ENCODE results near the gene PRRX1. TPM values are rescaled to one million over a fixed set of nuclear protein-coding genes. Genes with fewer than 3 reads are reported as not detected.
A peak's percentile ranks its signal among the peaks of the same experiment; 100 is the strongest.

Gene PRRX1
- total RNA-seq, 2 donors from 2014 or later, result not detected

- Mint-ChIP-seq H3K9me3 (no peaks in the 10 kb centered on the region), H3K4me3 (no peak overlapping the region), H3K36me3 (ENCODE audit: insufficient read depth in 2 of 2) (no peaks in the 10 kb centered on the region), H3K27ac (peak overlapping the region; percentile 49), H3K27me3 (ENCODE audit: low read depth) (peaks cover 16% of the 10 kb centered on the region), H3K4me1 (ENCODE audit: low read depth) (no peaks in the 10 kb centered on the region)
- DNase-seq (no peak), ATAC-seq (replicated peaks in 1 of 2) (no peak)
Measured at GRCh38 chr1:170700842-170701615, 37.1 kb downstream of the PRRX1 start.

GRCh38 chr1:170701962-170702361 is 38.0 kb downstream of the PRRX1 start:
- no peaks in the 10 kb centered on the region for H3K9me3 Mint-ChIP-seq
- no peak for DNase-seq
- H3K4me1 Mint-ChIP-seq (ENCODE audit: low read depth), result no peaks in the 10 kb centered on the region
- ATAC-seq (replicated peaks in 1 of 2), result no peak
- no peaks in the 10 kb centered on the region for H3K36me3 Mint-ChIP-seq (ENCODE audit: insufficient read depth in 2 of 2)
- peaks cover 14% of the 10 kb centered on the region for H3K27me3 Mint-ChIP-seq (ENCODE audit: low read depth)
- no peak overlapping the region for H3K4me3 Mint-ChIP-seq
- H3K27ac Mint-ChIP-seq, result no peak overlapping the region

- no peak overlapping the region for H3K4me3 Mint-ChIP-seq
- H3K36me3 Mint-ChIP-seq (ENCODE audit: insufficient read depth in 2 of 2), result no peaks in the 10 kb centered on the region
- no peaks in the 10 kb centered on the region for H3K9me3 Mint-ChIP-seq
- peaks cover 14% of the 10 kb centered on the region for H3K27me3 Mint-ChIP-seq (ENCODE audit: low read depth)
- H3K4me1 Mint-ChIP-seq (ENCODE audit: low read depth), result peaks cover 6% of the 10 kb centered on the region
- H3K27ac Mint-ChIP-seq, result no peak overlapping the region
- DNase-seq (no peak), ATAC-seq (replicated peaks in 1 of 2) (no peak)
Measured at GRCh38 chr1:170703591-170703990, 39.7 kb downstream of the PRRX1 start.

DNA sequence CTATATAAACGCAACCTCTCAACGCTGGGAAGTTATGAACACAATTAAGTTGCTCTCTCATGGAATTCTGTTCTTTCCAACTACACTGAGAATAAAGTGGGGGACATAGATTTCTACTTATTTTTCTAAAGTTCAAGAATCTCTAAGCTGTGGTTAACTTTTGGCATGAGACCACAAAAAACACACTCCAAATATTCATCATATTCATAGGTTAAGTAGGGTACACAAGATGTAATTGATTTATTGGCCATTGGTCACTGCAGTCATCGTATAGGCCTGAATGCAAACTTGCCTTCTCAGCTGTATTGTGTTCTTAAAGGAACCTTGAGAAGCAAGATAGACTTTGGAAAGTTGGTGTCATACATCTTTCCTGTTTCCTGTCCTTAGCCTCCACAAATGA is 40.3 kb downstream of the PRRX1 start:
- Mint-ChIP-seq H3K9me3 (no peaks in the 10 kb centered on the region), H3K27me3 (ENCODE audit: low read depth) (peaks cover 14% of the 10 kb centered on the region), H3K4me1 (ENCODE audit: low read depth) (peaks cover 6% of the 10 kb centered on the region), H3K4me3 (no peak overlapping the region), H3K27ac (no peak overlapping the region), H3K36me3 (ENCODE audit: insufficient read depth in 2 of 2) (no peaks in the 10 kb centered on the region)
- ATAC-seq (replicated peaks in 1 of 2) (no peak), DNase-seq (no peak)

DNA sequence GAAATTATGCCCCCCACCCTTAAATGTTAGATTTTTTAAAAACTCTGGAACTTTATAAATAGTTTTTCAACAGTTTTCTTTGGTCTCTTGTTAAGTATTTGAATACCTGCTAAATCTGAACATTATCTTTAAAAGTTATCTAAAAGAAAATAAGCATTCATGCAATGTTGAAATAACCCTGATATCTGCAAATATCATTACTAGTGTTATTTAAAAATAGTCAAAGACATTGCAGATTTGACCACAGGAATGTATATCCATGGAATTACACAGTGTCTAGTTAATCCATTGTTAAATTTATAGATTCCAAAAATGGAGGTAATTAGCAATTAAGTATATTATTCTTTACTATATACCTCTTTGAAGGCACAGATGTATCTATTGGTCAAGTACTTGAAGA is 42.0 kb downstream of the PRRX1 start:
- DNase-seq (no peak), ATAC-seq (replicated peaks in 1 of 2) (no peak)
- H3K9me3 Mint-ChIP-seq, result no peaks in the 10 kb centered on the region
- no peak overlapping the region for H3K27ac Mint-ChIP-seq
- H3K27me3 Mint-ChIP-seq (ENCODE audit: low read depth), result peaks cover 4% of the 10 kb centered on the region
- H3K4me3 Mint-ChIP-seq, result no peak overlapping the region
- H3K36me3 Mint-ChIP-seq (ENCODE audit: insufficient read depth in 2 of 2), result no peaks in the 10 kb centered on the region
- peaks cover 6% of the 10 kb centered on the region for H3K4me1 Mint-ChIP-seq (ENCODE audit: low read depth)

DNA sequence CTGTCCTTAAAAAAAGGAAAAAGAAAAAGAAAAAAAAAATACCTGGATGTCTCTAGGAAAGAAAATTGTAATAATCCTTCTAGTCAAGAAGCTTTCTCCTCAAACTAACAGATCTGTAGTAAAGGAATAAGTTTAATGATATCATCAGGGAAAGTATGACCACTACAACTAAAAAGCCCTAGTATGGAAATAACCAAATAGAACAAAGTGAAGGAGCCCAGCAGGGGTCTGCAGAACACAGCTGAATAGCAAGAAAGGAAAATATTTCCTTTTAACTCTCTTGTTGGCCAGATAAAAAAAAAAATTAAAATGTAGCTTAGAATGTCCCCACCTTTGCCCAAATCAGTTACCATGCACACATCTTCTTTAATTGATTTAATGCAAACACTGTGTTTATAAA is 43.2 kb downstream of the PRRX1 start:
- H3K36me3 Mint-ChIP-seq (ENCODE audit: insufficient read depth in 2 of 2), result no peaks in the 10 kb centered on the region
- H3K4me3 Mint-ChIP-seq, result no peak overlapping the region
- H3K27me3 Mint-ChIP-seq (ENCODE audit: low read depth), result peaks cover under 1% of the 10 kb centered on the region
- no peaks in the 10 kb centered on the region for H3K9me3 Mint-ChIP-seq
- ATAC-seq (replicated peaks in 1 of 2) (no peak), DNase-seq (no peak)
- peaks cover 6% of the 10 kb centered on the region for H3K4me1 Mint-ChIP-seq (ENCODE audit: low read depth)
- H3K27ac Mint-ChIP-seq, result no peak overlapping the region

DNA sequence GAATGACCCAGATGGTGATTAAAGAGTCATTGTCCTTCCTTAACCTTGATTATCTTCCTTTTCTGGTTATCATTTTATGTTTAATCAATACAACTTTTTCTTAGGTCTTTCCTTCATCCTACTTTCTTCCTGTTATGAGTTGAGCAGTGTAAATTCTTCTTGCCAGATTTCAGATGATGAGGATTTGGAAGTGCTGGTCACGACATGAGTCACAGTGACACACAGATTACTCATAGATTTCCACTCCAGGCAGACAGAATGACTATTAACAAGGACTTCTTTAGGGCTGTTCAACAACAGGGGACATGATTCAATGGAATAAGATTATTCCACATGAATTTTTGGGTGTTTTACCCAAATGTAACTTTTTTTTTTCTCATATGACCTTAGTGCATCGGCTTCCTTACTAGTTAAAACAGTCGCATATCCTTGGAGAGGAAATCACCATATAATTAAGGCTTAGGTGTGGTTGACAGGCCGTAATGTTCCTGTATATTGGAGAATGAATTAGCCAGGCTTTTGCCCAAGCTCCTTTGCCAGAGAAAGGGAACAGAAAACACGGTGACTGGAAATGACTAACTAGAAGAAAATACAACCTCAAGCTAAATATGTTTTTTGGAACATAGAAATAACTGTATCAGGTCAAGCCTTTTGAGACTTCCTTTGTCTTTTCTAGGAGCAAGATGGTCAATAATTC is 44.2 kb downstream of the PRRX1 start:
- Mint-ChIP-seq H3K4me3 (no peak overlapping the region), H3K9me3 (no peaks in the 10 kb centered on the region), H3K4me1 (ENCODE audit: low read depth) (peaks cover 6% of the 10 kb centered on the region), H3K27me3 (ENCODE audit: low read depth) (peaks cover 7% of the 10 kb centered on the region), H3K36me3 (ENCODE audit: insufficient read depth in 2 of 2) (no peaks in the 10 kb centered on the region), H3K27ac (no peak overlapping the region)
- ATAC-seq (replicated peaks in 1 of 2) (peak in 1 of 2 donors; percentile 53), DNase-seq (no peak)

DNA sequence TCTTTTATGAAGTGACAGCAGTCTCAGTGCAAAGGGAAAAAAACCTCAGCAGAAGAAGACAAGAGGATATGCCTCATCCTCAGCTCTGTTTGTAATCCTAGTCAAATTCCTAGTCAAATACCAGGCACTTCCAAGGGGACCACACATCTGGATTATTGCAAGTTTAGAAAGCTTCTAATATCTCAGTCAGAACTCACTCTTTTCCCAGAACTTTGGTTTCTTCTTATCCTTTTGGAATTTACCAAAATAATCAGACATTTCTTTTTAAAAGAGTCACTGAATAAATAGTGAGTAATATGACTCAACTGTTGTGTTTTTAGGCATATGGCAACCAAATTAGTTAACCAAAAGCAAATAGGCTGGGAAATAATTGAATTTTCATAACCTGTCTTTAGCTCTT is 47.8 kb downstream of the PRRX1 start:
- Mint-ChIP-seq H3K4me3 (no peak overlapping the region), H3K27ac (no peak overlapping the region), H3K4me1 (ENCODE audit: low read depth) (peaks cover 6% of the 10 kb centered on the region), H3K9me3 (no peaks in the 10 kb centered on the region), H3K36me3 (ENCODE audit: insufficient read depth in 2 of 2) (no peaks in the 10 kb centered on the region), H3K27me3 (ENCODE audit: low read depth) (peaks cover 9% of the 10 kb centered on the region)
- no peak for DNase-seq
- no peak for ATAC-seq (replicated peaks in 1 of 2)

GRCh38 chr1:170714163-170714562 is 50.2 kb downstream of the PRRX1 start:
- H3K9me3 Mint-ChIP-seq, result no peaks in the 10 kb centered on the region

DNA sequence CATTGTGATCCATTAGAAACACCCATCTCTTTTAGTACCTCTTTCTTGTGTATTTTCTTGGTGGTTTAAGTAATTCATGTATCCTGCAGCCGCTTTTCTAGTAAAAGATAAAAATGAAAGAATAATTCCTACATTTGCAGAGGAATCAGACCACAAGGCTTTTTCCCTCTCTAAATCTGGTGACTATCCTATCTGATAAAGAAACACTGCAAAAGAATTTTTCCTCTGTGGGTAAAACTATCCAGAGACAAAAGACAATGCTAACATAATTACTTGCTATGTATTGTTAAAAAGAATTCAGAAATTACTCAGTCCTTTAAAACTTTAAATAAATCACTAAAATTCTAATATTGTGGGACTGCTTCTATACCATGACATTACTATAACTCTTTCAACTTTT is 51.0 kb downstream of the PRRX1 start:
- H3K4me1 Mint-ChIP-seq (ENCODE audit: low read depth), result no peaks in the 10 kb centered on the region
- DNase-seq, result no peak
- no peaks in the 10 kb centered on the region for H3K9me3 Mint-ChIP-seq
- peaks cover 12% of the 10 kb centered on the region for H3K27me3 Mint-ChIP-seq (ENCODE audit: low read depth)
- no peak for ATAC-seq (replicated peaks in 1 of 2)
- no peaks in the 10 kb centered on the region for H3K36me3 Mint-ChIP-seq (ENCODE audit: insufficient read depth in 2 of 2)
- H3K4me3 Mint-ChIP-seq, result no peak overlapping the region
- H3K27ac Mint-ChIP-seq, result no peak overlapping the region

More at GRCh38 chr1:170714163-170714562, 50.2 kb downstream of the PRRX1 start:
- Mint-ChIP-seq H3K36me3 (ENCODE audit: insufficient read depth in 2 of 2) (no peaks in the 10 kb centered on the region), H3K4me1 (ENCODE audit: low read depth) (no peaks in the 10 kb centered on the region), H3K4me3 (no peak overlapping the region), H3K27ac (no peak overlapping the region), H3K27me3 (ENCODE audit: low read depth) (peaks cover 12% of the 10 kb centered on the region)
- ATAC-seq (replicated peaks in 1 of 2), result no peak
- DNase-seq, result no peak

DNA sequence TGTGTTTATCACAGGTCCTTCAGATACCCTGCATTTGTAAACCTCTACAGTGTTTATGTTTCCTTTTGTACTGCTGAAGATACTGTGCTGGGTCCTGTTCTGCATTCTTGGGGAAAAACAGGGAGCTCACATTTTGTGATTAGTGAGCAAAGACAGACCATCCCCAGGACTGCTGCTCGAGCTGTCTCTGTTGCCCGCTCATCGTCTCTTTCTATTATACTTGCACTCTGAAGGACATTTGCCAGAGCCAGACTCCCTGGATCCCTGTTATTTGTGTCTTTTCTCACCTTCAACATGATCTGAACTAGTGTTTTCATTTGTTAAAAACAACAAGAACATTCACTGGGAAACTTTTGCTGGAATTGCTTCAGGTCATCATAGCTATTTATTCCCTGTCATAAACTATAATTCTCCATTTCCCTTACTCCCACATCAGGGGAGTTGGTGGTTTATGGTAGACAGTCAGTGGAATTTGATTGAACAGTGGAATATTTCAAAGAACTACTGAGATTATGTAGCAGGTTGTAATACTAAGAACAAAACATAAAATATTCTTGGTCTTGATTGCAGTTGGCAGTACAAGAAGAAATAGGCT is 53.0 kb downstream of the PRRX1 start:
- peaks cover 12% of the 10 kb centered on the region for H3K27me3 Mint-ChIP-seq (ENCODE audit: low read depth)
- no peak overlapping the region for H3K4me3 Mint-ChIP-seq
- H3K36me3 Mint-ChIP-seq (ENCODE audit: insufficient read depth in 2 of 2), result no peaks in the 10 kb centered on the region
- no peaks in the 10 kb centered on the region for H3K4me1 Mint-ChIP-seq (ENCODE audit: low read depth)
- H3K9me3 Mint-ChIP-seq, result no peaks in the 10 kb centered on the region
- ATAC-seq (replicated peaks in 1 of 2) (no peak), DNase-seq (no peak)
- H3K27ac Mint-ChIP-seq, result no peak overlapping the region

DNA sequence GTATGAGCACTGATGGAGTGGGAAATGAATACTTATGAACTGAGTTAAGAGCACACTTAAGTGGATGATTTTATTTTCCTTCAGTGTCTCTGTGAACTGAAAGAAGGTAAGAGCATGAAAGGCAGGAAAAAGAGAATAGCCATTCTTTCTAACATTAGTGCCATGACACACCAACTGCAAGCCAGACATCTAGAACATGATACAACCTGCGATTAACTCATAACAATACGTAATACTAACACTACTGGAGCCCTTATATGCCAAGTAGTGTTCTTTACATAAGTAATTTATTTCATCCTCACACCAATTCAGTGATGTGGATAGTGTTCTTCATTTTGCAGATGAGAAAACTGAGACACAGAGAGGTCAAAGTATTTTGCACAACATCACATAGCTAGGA is 56.7 kb downstream of the PRRX1 start:
- Mint-ChIP-seq H3K9me3 (no peaks in the 10 kb centered on the region), H3K4me1 (ENCODE audit: low read depth) (no peaks in the 10 kb centered on the region), H3K36me3 (ENCODE audit: insufficient read depth in 2 of 2) (no peaks in the 10 kb centered on the region), H3K27ac (no peak overlapping the region), H3K4me3 (no peak overlapping the region), H3K27me3 (ENCODE audit: low read depth) (peaks cover 6% of the 10 kb centered on the region)
- ATAC-seq (replicated peaks in 1 of 2), result no peak
- DNase-seq, result no peak

DNA sequence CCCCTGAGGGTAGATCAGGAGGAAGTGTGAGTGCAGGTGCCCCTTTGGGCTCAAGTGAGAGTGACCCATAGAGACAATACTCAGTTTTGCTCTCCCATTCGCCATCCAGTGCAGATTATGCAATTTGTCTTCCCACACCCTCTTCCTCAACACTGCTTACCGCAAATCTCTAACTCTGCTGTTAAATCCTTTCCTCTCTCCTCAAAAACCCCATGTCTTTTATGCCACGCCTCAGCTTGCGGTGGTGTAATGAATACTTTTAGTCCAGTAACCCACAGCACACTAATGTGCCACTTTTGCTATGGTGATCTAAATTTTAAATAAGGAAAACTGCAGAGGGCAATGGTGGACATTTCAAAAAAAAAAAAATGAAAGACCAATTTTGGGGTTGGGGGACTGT is 57.7 kb downstream of the PRRX1 start:
- Mint-ChIP-seq H3K27ac (no peak overlapping the region), H3K4me3 (no peak overlapping the region), H3K4me1 (ENCODE audit: low read depth) (no peaks in the 10 kb centered on the region), H3K9me3 (no peaks in the 10 kb centered on the region), H3K27me3 (ENCODE audit: low read depth) (peaks cover 4% of the 10 kb centered on the region), H3K36me3 (ENCODE audit: insufficient read depth in 2 of 2) (no peaks in the 10 kb centered on the region)
- no peak for ATAC-seq (replicated peaks in 1 of 2)
- no peak for DNase-seq

Data from activated T-cell treated with anti-CD3 and anti-CD28 coated beads, Interleukin-2, amount 50 U/mL, for 72 hours (primary cell).